ENCODE data around the gene MARCHF9.

- TF ChIP-seq, protein P1, sequence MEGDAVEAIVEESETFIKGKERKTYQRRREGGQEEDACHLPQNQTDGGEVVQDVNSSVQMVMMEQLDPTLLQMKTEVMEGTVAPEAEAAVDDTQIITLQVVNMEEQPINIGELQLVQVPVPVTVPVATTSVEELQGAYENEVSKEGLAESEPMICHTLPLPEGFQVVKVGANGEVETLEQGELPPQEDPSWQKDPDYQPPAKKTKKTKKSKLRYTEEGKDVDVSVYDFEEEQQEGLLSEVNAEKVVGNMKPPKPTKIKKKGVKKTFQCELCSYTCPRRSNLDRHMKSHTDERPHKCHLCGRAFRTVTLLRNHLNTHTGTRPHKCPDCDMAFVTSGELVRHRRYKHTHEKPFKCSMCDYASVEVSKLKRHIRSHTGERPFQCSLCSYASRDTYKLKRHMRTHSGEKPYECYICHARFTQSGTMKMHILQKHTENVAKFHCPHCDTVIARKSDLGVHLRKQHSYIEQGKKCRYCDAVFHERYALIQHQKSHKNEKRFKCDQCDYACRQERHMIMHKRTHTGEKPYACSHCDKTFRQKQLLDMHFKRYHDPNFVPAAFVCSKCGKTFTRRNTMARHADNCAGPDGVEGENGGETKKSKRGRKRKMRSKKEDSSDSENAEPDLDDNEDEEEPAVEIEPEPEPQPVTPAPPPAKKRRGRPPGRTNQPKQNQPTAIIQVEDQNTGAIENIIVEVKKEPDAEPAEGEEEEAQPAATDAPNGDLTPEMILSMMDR (conservative IDR thresholded peaks at IDR 0.05): no peak
- no peak for TF ChIP-seq EZH2 (IDR thresholded peaks at IDR 0.05; ENCODE audit: low read depth)
These were observed 28.5 kb downstream of the MARCHF9 start for GRCh38 chr12:57783466-57783801.
